Stimulated activated CD8-positive, alpha-beta memory T cell treated with anti-CD3 and anti-CD28 coated beads, Interleukin-12 subunit alpha, Interleukin-12 subunit beta, amount 100 ng/mL, for 24 hours (primary cell): ENCODE results near the gene IL1RL2.

Experiments
- DNase-seq: peaks from one replicate; pipeline ENCODE4 v3.0.0-alpha.2; 2020; ENCODE audit errors: extremely low read depth

Gene IL1RL2

DNA sequence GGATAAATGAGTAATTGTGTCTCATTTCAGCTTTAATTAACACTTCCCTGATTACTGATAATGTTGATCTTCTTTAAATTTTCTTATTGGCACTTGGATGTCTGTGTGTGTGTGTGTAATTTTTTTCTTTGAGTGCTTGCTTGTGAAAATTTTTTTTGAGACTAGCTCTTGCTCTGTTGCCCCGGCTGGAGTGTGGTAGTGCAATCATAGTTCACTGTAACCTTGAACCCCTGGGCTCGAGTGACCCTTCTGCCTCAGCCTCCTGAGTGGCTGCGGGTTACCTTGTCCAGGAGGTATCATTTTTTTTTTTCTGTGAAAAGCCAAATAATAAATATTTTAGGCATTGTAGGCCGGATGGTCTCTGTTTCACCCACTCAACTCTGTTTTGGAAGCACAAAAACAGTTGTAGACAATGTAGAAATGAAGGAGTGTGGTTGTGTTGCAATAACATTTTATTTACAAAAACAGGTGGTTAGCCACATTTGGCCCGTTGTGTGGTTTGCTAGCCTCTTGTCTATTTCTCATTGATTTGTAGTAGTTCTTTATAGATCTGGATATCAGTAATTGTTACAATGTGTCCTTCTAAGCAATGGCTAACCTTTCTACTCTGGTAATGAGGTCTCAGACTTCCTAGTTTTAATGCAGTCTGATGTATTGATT, 7.9 kb downstream of the IL1RL2 start:
- no peak for DNase-seq

DNA sequence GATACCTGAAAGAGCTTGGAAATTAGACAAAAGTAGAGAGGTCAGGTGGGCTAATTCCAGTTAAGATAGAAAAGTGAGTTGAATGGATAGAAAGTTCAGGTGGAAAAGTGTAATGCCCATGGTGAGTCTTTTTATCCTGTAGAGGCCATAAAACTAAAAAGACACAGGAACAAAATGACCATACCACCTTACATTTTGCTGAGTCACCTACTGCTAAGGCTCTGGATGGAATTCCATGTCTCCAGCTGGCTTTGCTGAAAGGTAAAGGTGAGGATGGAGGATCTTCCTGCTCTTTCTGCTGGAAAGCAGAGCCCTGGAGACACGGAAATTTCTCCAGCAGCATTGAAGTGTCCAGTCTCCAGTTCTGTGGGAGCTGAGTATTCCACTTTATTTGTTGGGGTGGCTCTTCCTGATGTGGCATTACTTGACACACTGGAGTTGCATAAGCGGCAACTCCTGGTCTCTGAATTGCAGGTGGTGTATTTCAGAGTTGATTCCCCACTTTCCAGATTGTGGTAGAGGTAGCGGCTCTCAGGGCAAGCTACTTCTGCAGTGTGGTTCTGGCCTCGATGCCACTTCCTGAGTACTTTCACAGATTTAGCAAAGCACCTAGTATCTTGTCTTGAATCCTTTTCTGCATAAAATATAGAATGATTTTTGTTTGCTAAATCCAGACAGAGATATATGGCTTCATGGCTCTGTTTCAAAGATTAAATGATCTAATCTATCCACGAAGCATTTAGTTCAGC, 10.7 kb downstream of the IL1RL2 start:
- DNase-seq = no peak

DNA sequence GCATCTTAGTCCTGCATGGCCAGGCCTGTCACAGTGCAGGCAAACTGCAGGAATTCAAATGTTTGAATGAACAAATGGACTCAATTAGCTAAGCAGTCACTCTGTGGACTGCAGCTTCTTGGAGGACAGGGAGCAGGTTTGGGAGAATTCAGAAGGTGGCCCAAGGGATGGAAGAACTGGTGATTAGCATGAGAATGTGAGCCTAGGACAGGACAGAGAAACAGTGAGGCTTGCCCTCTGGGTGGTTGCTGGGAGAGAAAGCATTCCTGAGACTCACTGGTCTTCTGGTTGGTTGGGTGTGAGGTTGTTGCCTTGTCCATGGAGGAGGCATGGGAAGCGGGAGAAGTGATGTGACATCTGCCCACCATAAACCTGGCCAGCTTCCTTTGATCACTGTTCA, 13.7 kb downstream of the IL1RL2 start:
- DNase-seq = no peak

DNA sequence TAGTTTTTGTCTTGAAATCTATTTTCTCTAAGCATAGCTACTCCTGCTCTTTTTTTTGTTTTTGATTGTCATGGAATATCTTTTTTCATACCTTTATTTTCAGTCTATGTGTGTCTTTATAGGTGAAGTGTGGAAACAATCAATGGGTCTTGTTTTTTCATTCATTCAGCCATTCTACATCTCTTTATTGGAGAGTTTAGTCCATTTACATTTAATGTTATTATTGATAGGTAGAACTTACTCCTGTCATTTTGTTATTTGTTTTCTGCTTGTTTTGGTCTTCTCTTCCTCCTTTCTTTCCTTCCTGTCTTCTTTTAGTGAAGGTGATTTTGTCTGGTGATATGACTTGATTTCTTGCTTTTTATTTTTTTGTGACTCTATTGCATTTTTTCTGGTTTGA, 17.8 kb downstream of the IL1RL2 start:
- no peak for DNase-seq

DNA sequence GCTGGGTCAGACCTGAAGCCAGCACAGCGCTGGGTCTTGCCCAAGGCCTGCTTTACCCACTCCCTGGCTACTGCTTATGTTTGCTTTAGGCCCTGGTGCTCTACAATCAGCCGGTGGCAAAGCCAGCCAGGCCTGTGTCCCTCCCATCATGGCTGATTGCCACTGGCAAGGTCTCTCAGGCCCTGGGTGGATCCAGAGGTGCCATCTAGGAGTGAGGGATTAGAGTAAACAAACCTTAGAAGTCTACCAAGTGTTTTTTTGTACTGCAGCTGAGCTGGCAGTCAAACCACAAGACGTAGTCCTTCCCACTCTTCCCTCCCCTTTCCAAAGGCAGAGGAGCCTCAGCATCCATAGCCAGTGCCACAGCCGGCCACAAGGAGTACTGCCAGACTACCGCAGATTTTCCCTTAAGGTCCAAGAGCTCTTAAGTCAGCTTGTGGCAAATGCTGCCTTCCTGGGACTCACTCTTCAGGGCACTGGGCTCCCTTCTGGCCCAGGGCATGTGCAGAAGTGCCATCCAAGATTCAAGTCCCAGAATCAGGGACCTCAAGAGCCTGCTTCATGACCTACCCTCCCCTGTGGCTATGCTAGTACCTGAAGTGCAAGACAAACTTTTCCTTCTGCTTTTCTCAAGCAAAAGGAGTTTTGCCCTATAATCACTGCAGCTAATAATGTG, 20.0 kb downstream of the IL1RL2 start:
- DNase-seq = no peak

DNA sequence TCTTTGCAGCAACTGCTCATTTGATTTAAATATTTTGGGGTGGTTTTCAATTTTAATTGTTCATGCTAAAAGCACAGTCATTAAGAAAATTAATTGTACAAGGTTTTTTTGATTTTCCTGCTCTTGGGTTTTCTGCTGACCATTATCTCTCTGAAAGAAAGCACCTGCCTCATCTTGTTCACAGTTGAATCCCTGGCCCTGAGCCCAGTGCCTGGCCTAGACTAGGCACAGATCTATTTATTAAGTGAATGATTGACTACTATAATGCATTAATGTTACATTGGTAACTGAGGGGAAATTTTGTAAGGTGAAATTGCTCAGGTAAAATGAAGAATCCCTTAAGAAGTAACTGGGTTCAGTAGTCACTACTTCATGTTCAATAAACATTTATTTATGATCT, 22.0 kb downstream of the IL1RL2 start:
- DNase-seq = no peak

DNA sequence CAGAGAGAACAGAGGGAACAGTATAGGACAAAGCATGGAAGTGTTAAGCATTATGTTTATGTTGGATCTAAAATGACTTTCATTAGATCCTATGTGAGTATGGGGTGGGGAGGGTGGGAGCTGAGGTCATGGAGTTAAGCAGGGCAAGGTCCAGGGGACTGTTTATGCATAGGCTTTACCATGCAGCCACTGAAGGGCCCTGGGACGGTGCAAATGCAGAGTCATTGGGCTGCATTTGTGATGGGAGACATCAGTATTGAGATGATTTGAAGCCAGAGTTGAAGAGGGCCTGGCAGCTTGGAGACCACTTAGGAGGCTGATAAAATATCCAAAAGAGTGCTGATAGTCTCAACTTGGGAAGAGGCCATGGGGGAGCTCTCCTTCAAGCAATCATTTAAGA, 22.7 kb downstream of the IL1RL2 start:
- no peak for DNase-seq

DNA sequence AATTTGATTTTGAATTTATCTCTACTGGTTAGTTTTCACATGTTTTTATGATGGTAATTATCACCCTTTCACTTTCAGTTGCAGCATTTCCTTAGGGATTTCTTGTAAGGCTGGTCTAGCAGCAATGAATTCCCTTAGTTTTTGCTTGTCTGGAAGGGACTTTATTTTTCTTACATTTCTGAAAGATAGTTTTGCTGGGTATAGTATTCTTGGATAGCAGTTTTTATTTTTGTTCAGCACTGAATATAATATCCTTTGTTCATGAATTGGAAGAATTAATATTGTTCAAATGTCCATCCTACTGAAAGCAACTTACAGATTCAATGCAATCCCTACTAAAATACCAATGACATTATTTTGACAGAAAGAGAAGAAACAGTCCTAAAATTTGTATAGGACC, 30.2 kb downstream of the IL1RL2 start:
- DNase-seq = no peak

DNA sequence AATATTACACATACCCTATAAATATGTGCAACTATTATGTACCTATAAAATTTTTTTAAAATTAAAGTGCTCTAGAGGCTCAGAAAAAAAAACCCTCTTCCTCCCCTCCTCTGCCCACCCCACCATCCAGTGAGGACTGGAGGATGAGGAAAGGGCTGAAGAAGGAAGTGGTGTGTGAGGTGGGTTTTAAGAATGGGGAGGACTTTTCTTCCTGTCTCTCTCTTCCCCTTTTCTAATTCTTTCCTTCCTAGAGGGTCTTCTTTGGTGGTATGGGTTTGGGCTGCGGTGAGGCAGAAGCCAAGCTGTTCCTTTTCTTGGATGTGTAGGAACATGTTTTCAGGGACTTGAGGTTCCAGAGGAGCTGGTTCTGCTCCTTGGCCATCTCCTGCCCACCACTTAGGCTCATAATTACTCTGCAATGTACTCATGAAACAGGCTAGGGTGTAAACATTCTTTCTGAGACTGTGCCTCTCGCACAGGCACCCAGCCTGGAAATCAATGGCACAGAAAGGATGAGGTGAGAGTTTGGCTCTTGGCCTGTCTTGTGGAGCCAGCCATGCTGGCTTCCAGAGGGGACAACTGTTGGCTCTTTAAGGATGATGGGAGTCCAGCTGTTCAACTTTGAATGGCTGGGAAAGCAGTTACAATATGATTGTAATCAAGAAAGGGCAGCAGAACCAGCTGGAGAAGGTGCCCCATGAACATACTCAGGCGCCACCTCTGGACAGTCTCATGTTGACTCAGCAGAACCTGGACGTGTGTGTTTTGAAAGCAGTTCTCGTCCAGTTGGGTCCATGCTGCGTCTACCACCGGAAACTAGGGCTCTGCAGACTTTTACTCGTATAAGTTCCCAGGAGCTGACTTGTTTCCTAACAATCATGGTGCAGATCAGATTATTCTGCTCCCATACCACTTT, 38.3 kb downstream of the IL1RL2 start:
- no peak for DNase-seq

DNA sequence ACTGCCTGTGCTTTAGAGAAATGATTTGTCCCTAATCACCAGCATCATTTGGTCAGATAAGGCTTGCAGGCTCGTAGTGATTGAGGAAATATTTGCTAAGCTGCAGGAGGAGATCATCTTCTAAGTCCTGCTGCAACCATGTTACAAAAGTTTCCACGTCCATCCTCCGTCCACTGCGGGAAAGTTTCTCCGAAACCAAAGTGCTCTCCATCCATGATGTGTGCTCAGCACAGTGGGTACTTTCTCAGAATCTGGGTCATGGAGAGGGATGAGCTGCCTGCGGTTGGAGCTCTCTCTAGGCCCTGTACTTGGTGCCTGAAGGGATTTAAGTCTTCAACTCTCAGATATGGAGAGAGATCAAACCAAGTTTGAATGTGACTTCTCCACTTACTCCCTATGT, 39.3 kb downstream of the IL1RL2 start:
- no peak for DNase-seq

DNA sequence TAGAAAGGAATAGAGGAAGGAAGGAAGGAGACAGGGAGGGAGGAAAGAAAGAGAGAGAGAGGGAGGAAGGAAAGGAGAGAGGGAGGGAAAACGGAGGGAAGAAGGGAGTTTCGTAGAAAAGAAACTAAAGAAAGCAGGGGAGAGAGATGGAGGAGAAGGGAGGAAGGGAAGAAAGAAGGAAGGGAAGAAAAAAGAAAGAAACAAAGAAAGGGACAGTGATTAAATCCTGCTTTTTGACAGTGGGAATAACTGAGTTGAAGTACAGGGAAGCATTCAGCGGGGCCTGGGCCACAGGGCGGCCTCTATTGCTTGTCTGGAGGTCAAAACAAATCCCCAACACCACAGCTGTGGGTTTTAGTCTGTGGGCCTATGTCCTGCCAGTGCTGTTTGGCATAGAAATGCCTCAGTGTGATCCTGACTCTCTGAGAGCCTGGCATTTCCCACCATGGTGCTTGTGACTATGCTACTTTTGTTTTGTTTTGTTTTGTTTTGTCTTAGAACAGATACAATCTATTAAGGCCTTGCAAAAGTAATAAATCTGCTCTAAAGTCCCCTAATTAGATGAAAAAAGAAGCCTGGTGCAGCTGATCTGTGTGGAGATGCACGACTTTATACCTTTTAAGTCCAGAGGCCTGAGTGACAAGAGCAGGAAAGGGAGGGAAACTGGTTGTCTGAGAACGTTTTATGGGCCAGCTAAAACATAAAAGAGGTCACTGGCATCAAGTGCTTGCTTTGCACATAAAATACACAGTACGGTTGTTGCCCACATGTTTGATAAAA, 40.0 kb downstream of the IL1RL2 start:
- DNase-seq = no peak

DNA sequence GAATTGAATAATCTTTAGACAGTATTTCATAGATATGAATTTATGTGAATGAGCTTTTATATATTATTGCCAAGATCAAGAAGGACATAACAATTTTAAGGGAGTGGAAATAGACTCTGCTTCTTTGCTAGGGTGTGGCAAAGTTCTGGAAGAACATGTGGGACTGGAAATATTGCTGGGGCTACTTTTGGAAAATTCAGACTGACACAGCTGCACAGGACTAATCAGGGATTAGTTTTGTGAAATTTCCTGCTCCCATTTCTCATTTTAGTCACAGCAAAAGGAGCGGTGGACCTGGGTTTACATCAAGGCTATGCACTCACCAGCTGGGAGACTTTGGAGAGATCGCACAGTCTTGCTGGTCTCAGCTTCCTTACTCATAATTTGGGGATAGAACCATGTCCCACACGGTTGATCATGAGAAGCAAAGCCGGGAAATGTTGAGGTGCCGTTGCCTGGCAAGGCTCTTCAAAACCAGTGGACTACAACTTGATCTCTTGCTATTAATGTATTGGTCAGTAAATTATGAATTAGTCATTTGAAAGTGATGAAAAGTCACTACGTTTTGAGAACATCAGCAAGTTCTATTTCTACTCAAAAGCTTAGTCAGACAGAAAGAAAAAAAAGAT, 42.4 kb downstream of the IL1RL2 start:
- DNase-seq = no peak

DNA sequence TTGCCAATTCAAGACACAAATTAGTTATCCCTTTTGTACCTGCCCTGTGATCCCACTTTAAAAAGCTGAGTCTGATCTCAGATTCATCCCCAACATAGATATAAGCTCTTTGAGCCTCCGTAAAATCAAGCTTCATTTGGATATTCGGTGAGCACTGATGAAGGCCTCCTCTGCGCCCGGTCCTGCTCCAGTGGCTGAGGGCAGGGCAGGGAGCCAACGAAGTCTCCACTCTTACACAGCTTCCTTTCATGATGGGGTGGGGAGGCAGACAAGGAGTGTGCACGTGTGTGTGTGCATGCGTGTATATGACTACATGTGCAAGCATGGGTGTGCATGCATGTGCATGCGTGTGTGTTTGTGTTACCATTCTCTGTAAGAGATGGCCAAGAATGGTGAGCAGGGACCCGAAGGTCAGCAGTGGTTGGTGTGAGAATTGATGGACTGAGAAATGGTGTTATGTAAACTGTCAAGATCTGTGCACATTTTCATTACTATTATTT, 43.6 kb downstream of the IL1RL2 start:
- no peak for DNase-seq

DNA sequence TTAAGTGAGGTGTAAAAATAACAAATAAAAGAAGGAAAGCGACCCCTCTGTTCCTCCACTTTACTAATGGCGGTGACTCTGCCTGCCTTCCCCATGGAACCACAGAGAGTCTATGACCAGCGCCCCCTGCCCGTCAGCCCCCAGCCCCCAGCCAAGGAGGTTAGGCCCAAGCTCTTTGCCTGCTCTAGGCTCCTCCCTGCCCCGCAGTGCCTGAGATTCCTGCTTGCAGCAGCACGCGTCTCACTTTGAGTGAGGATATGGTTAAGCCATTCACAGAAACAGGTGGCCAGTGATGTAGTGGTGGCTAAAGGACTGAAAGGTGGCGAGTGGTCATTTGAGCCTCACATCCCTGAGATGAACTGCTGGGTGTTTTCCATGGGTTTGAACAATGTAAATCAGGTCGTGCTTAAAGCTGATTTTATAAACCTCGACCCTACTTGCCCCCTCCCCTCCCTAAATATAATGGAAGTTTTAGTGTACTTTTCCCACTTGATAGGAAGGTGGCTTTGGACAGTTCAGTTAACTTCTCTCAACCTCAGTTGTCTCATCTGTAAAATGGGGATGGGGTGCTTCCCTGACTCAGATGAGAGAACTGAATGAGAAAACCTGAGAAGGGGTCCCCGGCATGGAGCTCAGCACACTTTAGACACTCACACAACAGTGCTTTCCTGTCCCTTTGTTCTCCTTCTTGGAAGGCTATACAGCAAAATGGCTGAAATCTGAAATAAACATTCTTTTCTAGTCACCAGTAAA, 46.5 kb downstream of the IL1RL2 start:
- no peak for DNase-seq

DNA sequence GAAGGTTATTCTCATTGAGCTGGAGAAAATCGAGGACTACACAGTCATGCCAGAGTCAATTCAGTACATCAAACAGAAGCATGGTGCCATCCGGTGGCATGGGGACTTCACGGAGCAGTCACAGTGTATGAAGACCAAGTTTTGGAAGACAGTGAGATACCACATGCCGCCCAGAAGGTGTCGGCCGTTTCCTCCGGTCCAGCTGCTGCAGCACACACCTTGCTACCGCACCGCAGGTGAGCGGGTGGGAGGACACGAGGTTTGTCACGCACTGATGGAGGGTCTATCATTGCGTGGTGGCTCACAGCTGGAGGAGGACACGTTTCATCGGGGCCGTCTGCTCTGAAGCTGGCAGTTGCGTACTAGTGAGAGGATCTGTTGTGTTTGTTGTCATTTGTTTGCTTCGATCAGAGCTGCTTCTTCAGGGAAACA, 48.2 kb downstream of the IL1RL2 start:
- DNase-seq = no peak

DNA sequence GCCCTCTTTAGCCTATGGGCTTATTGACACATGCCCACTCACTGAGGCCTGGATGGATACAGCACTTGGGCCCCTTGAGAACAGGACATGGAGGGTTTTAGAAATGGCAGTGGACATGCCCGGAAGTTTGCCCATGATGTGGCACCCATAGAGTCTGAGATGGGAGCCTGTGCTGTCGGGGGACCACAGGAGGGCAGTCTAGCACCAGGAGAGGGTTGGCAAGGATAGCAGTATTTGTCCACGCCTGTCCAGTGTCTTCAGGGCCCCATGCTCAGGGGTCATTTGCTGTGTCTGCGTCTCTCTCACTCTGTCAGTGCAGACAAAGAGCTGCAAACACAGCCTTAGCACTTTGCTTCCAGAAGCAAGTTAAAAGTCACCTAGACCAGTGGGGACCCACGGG, 48.7 kb downstream of the IL1RL2 start:
- no peak for DNase-seq

DNA sequence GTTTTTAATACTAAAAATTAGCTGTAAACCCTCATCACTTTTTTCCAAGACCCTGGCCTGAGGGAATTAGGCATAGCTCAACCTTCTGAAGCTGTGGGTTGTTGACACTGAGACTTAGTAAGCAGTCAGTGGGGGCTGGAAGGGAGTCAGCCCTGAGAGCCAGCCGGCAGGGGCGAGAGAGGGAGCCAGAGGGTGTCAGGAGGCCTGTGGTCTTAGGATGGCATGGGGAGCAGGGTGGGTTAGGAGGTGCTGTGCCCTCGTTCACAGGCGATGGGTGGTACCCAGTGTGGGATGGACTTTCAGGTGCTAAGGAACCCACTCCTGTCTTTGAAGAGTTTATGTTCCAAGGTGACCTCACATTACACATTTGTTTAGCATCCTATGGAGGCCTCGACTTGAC, 49.3 kb downstream of the IL1RL2 start:
- DNase-seq = no peak

DNA sequence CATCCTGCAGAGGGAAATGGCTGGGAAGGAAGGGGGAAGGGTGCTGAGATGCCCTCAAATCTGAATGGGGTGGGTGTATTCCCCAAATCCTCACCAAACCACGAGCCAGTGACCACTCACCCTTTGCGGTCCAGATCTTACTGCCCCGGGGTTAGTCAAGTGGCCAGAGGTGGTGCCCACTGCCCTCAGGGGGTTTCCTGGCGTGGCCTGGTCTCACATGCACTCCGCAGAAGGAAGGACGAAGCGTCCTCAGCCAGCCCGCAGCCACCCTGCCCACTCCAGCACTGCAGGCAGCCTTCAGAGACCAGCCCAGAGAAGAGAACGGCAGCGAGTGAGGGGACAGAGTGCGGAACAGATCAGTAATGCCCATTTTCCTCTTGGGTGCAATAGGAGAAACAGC, 50.4 kb downstream of the IL1RL2 start:
- DNase-seq = no peak

DNA sequence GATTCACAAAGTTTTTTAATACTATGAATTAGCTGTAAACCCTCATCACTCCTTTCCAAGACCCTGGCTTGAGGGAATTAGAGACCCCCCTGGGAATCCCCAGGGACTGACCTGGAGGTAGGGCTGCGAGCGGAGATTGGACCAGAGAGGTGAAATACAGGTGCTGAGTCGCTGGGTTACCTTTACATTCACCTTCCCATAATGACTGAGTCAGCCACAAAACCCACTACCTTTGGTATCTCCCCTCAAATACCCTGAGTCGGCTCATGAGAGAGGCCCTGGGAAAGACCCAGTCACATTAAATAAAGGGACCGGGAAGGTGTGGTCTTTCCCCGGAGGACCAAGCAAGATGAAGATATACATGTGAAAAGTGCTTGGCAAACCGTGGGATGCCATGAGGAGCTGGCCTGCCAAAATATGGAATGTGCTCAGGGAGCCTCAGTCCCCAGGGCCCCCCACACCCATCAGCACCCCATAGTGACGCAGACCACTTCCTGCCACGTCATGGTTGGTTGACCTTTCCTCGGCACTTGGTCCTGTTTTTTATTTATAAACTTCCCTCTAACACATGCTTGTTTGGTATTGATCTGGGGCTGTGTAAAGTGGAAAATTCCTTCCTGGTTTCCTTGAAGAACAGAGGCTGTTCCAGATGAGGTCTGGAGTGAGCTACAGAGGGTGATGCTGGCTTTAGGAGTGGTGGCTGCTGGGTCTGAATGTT, 51.4 kb downstream of the IL1RL2 start:
- no peak for DNase-seq
